Uterus (tissue), 4 donors: ENCODE data around the gene PTPRD. TPM values are rescaled to one million over a fixed set of nuclear protein-coding genes. Genes with fewer than 3 reads are reported as not detected.

Experiments
- DNase-seq, 2 donors: peaks; one replicate each; pipeline ENCODE4 v3.0.0-alpha.2; 2019 to 2020
- H3K27ac ChIP-seq, 2 donors: fragments of 200-600 bp; sonication (generic); 1 replicate in 1 of 2; 2 replicates in 1 of 2; pipeline ENCODE4 v1.5.1; 2016 to 2018
- H3K27me3 ChIP-seq, 2 donors: fragments of 200-600 bp; sonication (generic); one replicate each; pipeline ENCODE4 v1.5.1; 2018 to 2019; ENCODE audit warnings: control low read depth in 1 of 2
- H3K36me3 ChIP-seq, 2 donors: fragments of 200-600 bp; sonication (generic); one replicate each; pipeline ENCODE4 v1.5.1; 2019; ENCODE audit warnings: control low read depth in 1 of 2
- H3K4me1 ChIP-seq, 2 donors: fragments of 200-600 bp; sonication (generic); one replicate each; pipeline ENCODE4 v1.5.1; 2018 to 2019; ENCODE audit warnings: control low read depth in 1 of 2
- H3K4me3 ChIP-seq, 2 donors: fragments of 200-600 bp; sonication (generic); 1 replicate in 1 of 2; 2 replicates in 1 of 2; pipeline ENCODE4 v1.5.1; 2018 to 2019; ENCODE audit warnings: mild to moderate bottlenecking in 1 of 2
- H3K9me3 ChIP-seq, 2 donors: fragments of 200-600 bp; sonication (generic); one replicate each; pipeline ENCODE4 v1.5.1; 2019; ENCODE audit warnings: control low read depth in 1 of 2
- CTCF ChIP-seq, 4 experiments: fragments of 200-600 bp in 2 of 4; fragments of 450-650 bp in 2 of 4; sonication (generic) in 2 of 4; IDR thresholded peaks; one replicate each; pipeline ENCODE4 v1.5.1; 2016 to 2019; ENCODE audit warnings: antibody characterized with exemption in 4 of 4, mild to moderate bottlenecking in 2 of 4, moderate library complexity in 1 of 4
- POLR2A ChIP-seq, 2 donors: fragments of 450-650 bp; IDR thresholded peaks; one replicate each; pipeline ENCODE4 v1.6.1; 2016; ENCODE audit warnings: antibody characterized with exemption in 2 of 2, mild to moderate bottlenecking in 1 of 2, moderate library complexity in 1 of 2
- intact Hi-C: fragments of 100-400 bp; cut with DNase I; formaldehyde crosslinking; loops from one replicate; pipeline ENCODE4 v1.15.1; 2023; ENCODE audit warnings: low total_unique reads
- total RNA-seq, 4 donors: library from RNA; depleted of rRNA in 3 of 4; stranded (reverse); fragments of >200 nt in 3 of 4; gene quantifications; one replicate each; pipeline versions ENCODE4 v1.1.0 to v1.2.4, GENCODE V29; 2014 to 2023
- donor health status: DM: yes; HTN: yes; CAD: no.

PTPRD gene
- total RNA-seq, 4 donors from 2014 or later = 1.2 to 136 (median 26.4) TPM

GRCh38 chr9:9202276-9202675, 1410.5 kb downstream of the PTPRD start:
- no peak for DNase-seq
- no peaks in the 10 kb centered on the region for H3K4me1 ChIP-seq
- intact Hi-C loops = no loop called here

GRCh38 chr9:9186086-9186485, 1426.7 kb downstream of the PTPRD start:
- TF ChIP-seq POLR2A (IDR thresholded peaks at IDR 0.05) (no peak), CTCF (IDR thresholded peaks at IDR 0.05) (no peak)
- intact Hi-C loops = no loop called here

More at GRCh38 chr9:9202276-9202675, 1410.5 kb downstream of the PTPRD start:
- Histone ChIP-seq H3K27me3 (no peaks in the 10 kb centered on the region), H3K36me3 (no peaks in the 10 kb centered on the region), H3K27ac (no peak overlapping the region), H3K4me3 (no peak overlapping the region), H3K9me3 (no peaks in the 10 kb centered on the region)
- no peak for TF ChIP-seq CTCF (IDR thresholded peaks at IDR 0.05)
- TF ChIP-seq POLR2A (IDR thresholded peaks at IDR 0.05) = no peak

GRCh38 chr9:9182431-9182830, 1430.4 kb downstream of the PTPRD start:
- Histone ChIP-seq H3K9me3 (no peaks in the 10 kb centered on the region), H3K4me3 (no peak overlapping the region), H3K27ac (no peak overlapping the region), H3K27me3 (no peaks in the 10 kb centered on the region), H3K36me3 (no peaks in the 10 kb centered on the region), H3K4me1 (no peaks in the 10 kb centered on the region)
- DNase-seq = no peak
- intact Hi-C loops = no loop called here
- TF ChIP-seq POLR2A (IDR thresholded peaks at IDR 0.05) (no peak), CTCF (IDR thresholded peaks at IDR 0.05) (no peak)

More at GRCh38 chr9:9186086-9186485, 1426.7 kb downstream of the PTPRD start:
- Histone ChIP-seq H3K36me3 (no peaks in the 10 kb centered on the region), H3K9me3 (no peaks in the 10 kb centered on the region), H3K4me3 (no peak overlapping the region), H3K27ac (no peak overlapping the region), H3K4me1 (no peaks in the 10 kb centered on the region), H3K27me3 (no peaks in the 10 kb centered on the region)
- no peak for DNase-seq

- intact Hi-C loops = no loop called here
- no peaks in the 10 kb centered on the region for H3K36me3 ChIP-seq
- TF ChIP-seq POLR2A (IDR thresholded peaks at IDR 0.05) (no peak), CTCF (IDR thresholded peaks at IDR 0.05) (no peak)
Measured at GRCh38 chr9:9177081-9177480, 1435.7 kb downstream of the PTPRD start.

GRCh38 chr9:9174358-9174757, 1438.4 kb downstream of the PTPRD start:
- intact Hi-C loops = no loop called here
- Histone ChIP-seq H3K9me3 (no peaks in the 10 kb centered on the region), H3K4me3 (no peak overlapping the region), H3K27me3 (no peaks in the 10 kb centered on the region), H3K27ac (no peak overlapping the region), H3K36me3 (no peaks in the 10 kb centered on the region), H3K4me1 (no peaks in the 10 kb centered on the region)
- DNase-seq = no peak
- no peak for TF ChIP-seq POLR2A (IDR thresholded peaks at IDR 0.05)
- no peak for TF ChIP-seq CTCF (IDR thresholded peaks at IDR 0.05)

More at GRCh38 chr9:9177081-9177480, 1435.7 kb downstream of the PTPRD start:
- no peak overlapping the region for H3K4me3 ChIP-seq
- H3K4me1 ChIP-seq = no peaks in the 10 kb centered on the region
- no peaks in the 10 kb centered on the region for H3K27me3 ChIP-seq
- no peak overlapping the region for H3K27ac ChIP-seq
- DNase-seq = no peak
- H3K9me3 ChIP-seq = no peaks in the 10 kb centered on the region
